Measurements from ENCODE around the gene GALNT9. TPM values are rescaled to one million over a fixed set of nuclear protein-coding genes. Genes with fewer than 3 reads are reported as not detected.

The GALNT9 gene
- total and polyA plus RNA-seq, 2 donors (not counting 1 experiment from before 2014, with no cell fraction given), result 0.71 to 2.4 TPM

DNA sequence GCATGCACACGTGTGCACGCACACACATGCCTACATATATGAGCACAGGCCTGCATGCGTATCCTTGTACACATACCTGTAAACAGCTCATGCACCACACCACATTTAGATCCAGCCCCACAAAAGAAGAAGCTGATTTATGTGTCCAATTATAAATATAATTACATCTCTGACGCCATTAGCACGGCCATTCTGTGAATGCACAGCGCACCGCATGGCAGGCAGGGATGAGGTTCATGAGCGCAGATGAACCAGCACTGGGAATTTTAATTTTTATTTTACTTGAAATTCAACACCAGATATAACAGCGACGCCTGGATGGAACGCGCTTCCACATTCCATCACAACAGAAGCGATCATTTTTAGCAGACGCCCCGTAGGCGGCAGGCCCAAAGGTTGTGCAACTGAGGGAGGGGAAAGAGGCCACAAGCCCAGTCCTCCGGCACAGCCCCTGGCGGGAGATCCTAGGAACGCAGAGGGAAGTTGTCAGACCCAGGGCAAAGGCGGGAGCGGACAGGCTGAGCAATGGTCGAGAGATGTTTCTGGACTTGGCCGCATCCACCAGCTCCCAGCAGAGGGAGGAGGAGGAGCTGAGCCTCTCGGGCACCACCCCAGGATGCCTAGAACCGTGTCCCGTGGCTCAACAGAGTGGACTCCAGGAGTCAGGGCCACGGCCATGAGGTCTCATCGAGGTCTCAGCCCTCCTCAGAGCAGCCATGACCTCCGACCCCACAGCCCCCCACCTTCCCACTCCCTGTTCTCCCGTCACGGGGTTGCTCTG, 37.9 kb upstream of the GALNT9 start:
- Histone ChIP-seq H3K27me3 (replicated peaks in 1 of 4; ENCODE audit: control extremely low read depth in 1 of 4, control insufficient read depth in 3 of 4, insufficient read depth in 4 of 4, low read length in 3 of 4) (peaks cover 0 to 9% (median 4%) of the 10 kb centered on the region in 4 experiments), H3K27ac (ENCODE audit: low read length in 2 of 2) (no peak overlapping the region), H3K4me2 (replicated peaks; ENCODE audit: low read depth, low read length, poor library complexity, severe bottlenecking) (no peak overlapping the region), H3K4me3 (ENCODE audit: control extremely low read depth in 1 of 5, extremely low read depth in 1 of 5, insufficient read depth in 1 of 5, low read depth in 2 of 5, low read length in 4 of 5) (no peak overlapping the region), H3K4me1 (ENCODE audit: control insufficient read depth in 2 of 2, insufficient read depth in 2 of 2, low read length in 2 of 2) (no peaks in the 10 kb centered on the region), H4K20me1 (ENCODE audit: control insufficient read depth, insufficient read depth, low read length, poor library complexity, severe bottlenecking) (no peaks in the 10 kb centered on the region), H3K9me3 (ENCODE audit: control extremely low read depth in 1 of 3, control insufficient read depth in 2 of 3, insufficient read depth in 1 of 3, low read length in 2 of 3) (peaks cover 0 to 41% (median 6%) of the 10 kb centered on the region in 3 donors), H3K36me3 (replicated peaks in 1 of 2; ENCODE audit: control extremely low read depth in 1 of 2, control insufficient read depth in 1 of 2, extremely low read depth in 1 of 2, insufficient read depth in 2 of 2, low read length in 1 of 2) (no peaks in the 10 kb centered on the region), H3K9ac (ENCODE audit: low read length) (no peak overlapping the region), H3K79me2 (ENCODE audit: control insufficient read depth, insufficient read depth, low read length) (no peaks in the 10 kb centered on the region), H2AFZ (ENCODE audit: insufficient read depth, low read depth, low read length, poor library complexity, severe bottlenecking) (no peak overlapping the region)
- intact Hi-C loops (cut with micrococcal nuclease), result no loop called here
- H3K4me3 Mint-ChIP-seq, result no peak overlapping the region
- H3K4me1 Mint-ChIP-seq, result no peaks in the 10 kb centered on the region
- 83% methylated on average over 25 of the region's 31 CpGs for WGBS (ENCODE audit: insufficient coverage)
- no peaks in the 10 kb centered on the region for H3K9me3 Mint-ChIP-seq (ENCODE audit: insufficient read depth)
- ATAC-seq (ENCODE audit: low read depth) (no peak), DNase-seq (no peak)
- ChIA-PET POLR2A (no interaction called here), CTCF (no interaction called here)
- H3K27me3 Mint-ChIP-seq, result peaks cover 31% of the 10 kb centered on the region
- TF ChIP-seq, protein P1, sequence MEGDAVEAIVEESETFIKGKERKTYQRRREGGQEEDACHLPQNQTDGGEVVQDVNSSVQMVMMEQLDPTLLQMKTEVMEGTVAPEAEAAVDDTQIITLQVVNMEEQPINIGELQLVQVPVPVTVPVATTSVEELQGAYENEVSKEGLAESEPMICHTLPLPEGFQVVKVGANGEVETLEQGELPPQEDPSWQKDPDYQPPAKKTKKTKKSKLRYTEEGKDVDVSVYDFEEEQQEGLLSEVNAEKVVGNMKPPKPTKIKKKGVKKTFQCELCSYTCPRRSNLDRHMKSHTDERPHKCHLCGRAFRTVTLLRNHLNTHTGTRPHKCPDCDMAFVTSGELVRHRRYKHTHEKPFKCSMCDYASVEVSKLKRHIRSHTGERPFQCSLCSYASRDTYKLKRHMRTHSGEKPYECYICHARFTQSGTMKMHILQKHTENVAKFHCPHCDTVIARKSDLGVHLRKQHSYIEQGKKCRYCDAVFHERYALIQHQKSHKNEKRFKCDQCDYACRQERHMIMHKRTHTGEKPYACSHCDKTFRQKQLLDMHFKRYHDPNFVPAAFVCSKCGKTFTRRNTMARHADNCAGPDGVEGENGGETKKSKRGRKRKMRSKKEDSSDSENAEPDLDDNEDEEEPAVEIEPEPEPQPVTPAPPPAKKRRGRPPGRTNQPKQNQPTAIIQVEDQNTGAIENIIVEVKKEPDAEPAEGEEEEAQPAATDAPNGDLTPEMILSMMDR (IDR thresholded peaks at IDR 0.05), result no peak
- no peak for TF ChIP-seq EZH2 (IDR thresholded peaks at IDR 0.05; ENCODE audit: borderline replicate concordance, insufficient read depth, low read depth, low read length, poor library complexity, severe bottlenecking)
- no peak overlapping the region for H3K27ac Mint-ChIP-seq

DNA sequence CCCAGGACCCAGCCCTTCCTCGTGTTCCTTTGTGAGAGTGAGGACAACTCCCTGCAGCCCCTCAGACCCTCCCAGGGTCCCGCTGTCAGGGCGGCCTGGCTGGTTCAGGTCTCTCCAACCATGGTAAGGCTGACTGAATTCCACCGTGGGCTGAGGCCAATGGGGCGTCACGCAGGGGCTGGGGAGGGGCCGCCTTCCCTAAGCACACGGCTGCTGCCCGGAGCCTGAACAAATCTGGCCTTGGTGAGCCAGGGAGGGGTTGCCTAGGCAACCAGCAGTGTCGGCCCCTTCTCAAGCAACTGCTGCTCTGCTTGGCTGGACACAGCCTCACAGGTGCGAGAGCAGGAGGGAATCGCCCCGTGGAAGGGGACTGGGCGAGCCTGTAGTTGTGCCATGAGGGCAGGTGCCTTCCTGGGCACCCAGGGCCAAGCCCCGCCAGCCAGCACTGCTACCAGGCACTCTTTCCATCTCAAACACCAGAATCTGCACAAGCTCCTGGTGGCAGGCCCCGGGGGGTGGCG, 37.0 kb upstream of the GALNT9 start:
- DNase-seq (no peak), ATAC-seq (ENCODE audit: low read depth) (no peak)
- Histone ChIP-seq H3K4me3 (ENCODE audit: control extremely low read depth in 1 of 5, extremely low read depth in 1 of 5, insufficient read depth in 1 of 5, low read depth in 2 of 5, low read length in 4 of 5) (no peak overlapping the region), H3K4me2 (replicated peaks; ENCODE audit: low read depth, low read length, poor library complexity, severe bottlenecking) (no peak overlapping the region), H3K36me3 (replicated peaks in 1 of 2; ENCODE audit: control extremely low read depth in 1 of 2, control insufficient read depth in 1 of 2, extremely low read depth in 1 of 2, insufficient read depth in 2 of 2, low read length in 1 of 2) (no peaks in the 10 kb centered on the region), H4K20me1 (ENCODE audit: control insufficient read depth, insufficient read depth, low read length, poor library complexity, severe bottlenecking) (no peaks in the 10 kb centered on the region), H3K9ac (ENCODE audit: low read length) (no peak overlapping the region), H3K9me3 (ENCODE audit: control extremely low read depth in 1 of 3, control insufficient read depth in 2 of 3, insufficient read depth in 1 of 3, low read length in 2 of 3) (peaks cover 0 to 36% (median 4%) of the 10 kb centered on the region in 3 donors), H2AFZ (ENCODE audit: insufficient read depth, low read depth, low read length, poor library complexity, severe bottlenecking) (no peak overlapping the region), H3K27ac (ENCODE audit: low read length in 2 of 2) (no peak overlapping the region), H3K4me1 (ENCODE audit: control insufficient read depth in 2 of 2, insufficient read depth in 2 of 2, low read length in 2 of 2) (no peaks in the 10 kb centered on the region), H3K27me3 (replicated peaks in 1 of 4; ENCODE audit: control extremely low read depth in 1 of 4, control insufficient read depth in 3 of 4, insufficient read depth in 4 of 4, low read length in 3 of 4) (peaks cover 0 to 2% (median under 1%) of the 10 kb centered on the region in 4 experiments), H3K79me2 (ENCODE audit: control insufficient read depth, insufficient read depth, low read length) (no peaks in the 10 kb centered on the region)
- ChIA-PET CTCF (no interaction called here), POLR2A (no interaction called here)
- 84% methylated on average over 15 of the region's 17 CpGs for WGBS (ENCODE audit: insufficient coverage)
- intact Hi-C loops (cut with micrococcal nuclease), result no loop called here
- Mint-ChIP-seq H3K27me3 (peaks cover 24% of the 10 kb centered on the region), H3K9me3 (ENCODE audit: insufficient read depth) (no peaks in the 10 kb centered on the region), H3K4me3 (no peak overlapping the region), H3K27ac (no peak overlapping the region), H3K4me1 (no peaks in the 10 kb centered on the region)
- no peak for TF ChIP-seq EZH2 (IDR thresholded peaks at IDR 0.05; ENCODE audit: borderline replicate concordance, insufficient read depth, low read depth, low read length, poor library complexity, severe bottlenecking)
- TF ChIP-seq, protein P1 (IDR thresholded peaks at IDR 0.05), result no peak

Measured in B cell (primary cell).